ENCODE measurements around the gene ZNF792.
"Not testable (repeated sequence)": the region's sequence is repeated elsewhere in the genome, so short reads cannot be mapped to it uniquely, and the experiment has no call there.

ZNF792 gene

GRCh38 chr19:34963573-34964406, at the start of gene ZNF792:
TSS of gene ZNF792 (minus strand) at chr19:34964229. CDS start at chr19:34963662, 567 bp downstream.
- peak; percentile 83 for DNase-seq

DNA sequence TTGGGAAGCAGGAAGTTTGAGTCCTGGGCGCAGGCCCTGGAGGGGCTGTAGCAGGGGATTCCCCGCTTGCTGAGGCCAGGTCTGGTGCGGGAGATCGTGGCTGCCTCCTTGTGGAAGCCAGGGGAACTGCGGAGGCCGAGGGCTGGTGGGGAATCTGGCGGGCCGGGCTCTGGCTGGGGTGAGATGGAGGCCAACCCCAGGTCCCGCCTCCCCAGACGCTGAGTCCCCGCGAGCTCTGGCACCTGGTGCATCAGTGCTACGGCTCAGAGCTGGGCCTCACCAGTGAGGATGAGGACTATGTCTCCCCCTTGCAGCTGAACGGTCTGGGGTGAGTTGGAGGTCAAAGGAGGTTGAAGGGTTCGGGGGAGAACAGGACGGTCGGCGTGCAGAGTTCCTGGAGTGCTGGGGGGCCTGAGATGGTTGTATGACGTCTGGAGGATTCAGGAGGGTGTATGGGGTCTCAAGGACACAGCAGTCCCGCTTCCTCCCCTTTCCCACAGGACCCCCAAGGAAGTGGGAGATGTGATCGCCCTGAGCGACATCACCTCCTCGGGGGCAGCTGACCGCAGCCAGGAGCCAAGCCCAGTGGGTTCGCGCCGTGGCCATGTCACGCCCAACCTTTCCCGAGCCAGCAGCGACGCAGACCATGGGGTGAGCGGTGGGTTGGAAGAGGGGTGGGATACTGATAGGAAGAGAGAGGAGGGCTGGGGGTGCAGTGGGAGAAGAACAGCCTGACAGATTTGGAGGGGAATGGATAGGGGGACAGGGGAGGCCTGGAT, 49.2 kb upstream of the ZNF792 start:
- peak; percentile 96 for DNase-seq

DNA sequence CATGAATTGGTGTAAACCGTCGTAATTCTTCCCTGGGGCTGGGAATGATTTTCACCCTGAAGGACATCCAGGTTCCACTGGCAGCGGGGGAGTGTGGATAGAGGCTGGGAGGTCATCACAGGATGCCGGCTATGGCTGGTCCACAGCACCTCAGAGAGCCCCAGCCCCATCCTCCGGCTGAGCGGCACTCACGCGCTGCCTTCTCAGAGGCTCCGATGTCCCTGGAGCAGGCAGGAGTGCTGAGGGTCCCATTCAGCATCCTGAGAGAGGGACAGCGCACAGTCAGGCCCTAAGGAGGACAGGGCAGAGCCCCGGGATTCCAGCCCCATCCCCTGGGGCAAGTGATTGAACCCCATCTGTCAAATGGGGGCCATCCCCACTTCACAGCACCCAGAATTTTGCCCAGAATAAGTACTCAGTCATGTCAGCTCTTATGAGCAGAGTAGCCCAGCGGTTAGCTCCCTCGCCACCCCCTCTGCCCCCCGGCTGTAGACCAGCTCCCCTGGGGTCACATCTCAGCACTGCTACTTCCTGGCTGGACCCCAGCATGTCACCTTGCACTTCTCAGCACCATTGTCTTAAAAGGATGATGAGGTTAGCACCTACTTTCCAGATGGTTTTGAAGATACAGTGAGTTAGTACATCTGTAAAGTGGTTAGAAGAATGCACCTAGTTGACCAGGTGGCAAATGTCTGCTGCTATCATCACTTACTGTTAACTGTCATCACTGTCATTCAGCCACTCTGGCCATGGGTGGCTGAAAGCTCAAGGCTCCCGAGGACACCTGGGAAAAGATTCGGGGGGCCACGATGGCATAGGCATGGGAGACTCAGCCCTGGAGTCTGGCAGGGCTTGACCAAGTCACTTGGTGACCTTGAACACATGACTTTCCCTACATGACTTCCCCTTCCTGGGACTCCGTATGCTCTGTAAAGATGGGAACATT, 48.0 kb upstream of the ZNF792 start:
- no peak for DNase-seq

DNA sequence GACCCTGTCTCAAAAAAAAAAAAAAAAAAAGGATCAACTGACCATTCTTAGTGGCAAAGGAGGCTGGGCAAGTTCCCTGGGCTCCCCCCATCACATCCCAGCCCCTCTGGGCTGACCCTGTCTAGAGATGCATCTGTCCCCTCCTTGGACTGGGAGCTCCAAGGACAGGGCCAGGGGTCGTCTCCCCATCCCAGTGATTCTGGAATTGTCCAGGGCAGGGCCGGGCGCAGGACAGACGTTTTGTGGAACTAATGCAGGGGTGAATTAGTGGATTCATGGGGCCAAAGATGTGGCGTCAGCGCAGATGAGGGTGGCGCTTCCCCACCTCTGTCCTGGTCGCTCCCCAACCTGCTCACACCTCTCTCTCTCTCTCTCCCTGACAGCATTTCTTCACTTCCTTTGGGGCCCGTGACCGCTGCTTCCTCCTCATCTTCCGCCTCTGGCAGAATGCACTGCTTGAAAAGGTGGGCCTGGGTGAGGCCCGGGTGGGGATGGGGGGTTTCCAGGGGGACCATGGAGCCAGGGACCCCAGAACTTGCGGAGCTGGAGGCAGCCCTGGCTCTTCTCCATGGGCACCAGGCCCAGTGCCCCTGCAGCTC, 47.2 kb upstream of the ZNF792 start:
- DNase-seq = no peak

GRCh38 chr19:35009424-35010415, 45.7 kb upstream of the ZNF792 start:
- DNase-seq = no peak

DNA sequence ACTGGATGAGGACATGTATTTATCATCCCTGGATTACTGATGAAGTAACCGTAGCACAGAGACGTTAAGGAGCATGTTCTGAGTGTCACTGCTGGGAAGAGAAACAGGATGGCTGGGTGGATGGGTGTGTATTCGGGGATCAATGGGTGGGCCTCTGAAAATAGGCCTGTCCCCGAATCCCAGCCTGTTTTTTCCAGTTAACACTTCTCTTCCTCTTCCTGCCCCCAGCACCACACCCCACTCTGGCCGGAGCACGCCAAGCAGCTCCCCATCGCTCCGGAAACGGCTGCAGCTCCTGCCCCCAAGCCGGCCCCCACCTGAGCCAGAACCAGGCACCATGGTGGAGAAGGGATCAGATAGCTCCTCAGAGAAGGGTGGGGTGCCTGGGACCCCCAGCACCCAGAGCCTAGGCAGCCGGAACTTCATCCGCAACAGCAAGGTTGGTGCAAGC, 44.9 kb upstream of the ZNF792 start:
- DNase-seq = no peak

GRCh38 chr19:35007427-35007826, 43.4 kb upstream of the ZNF792 start:
- not testable (repeated sequence) for DNase-seq

- DNase-seq = no peak
Observed at GRCh38 chr19:35006999-35007365, 43.0 kb upstream of the ZNF792 start.

DNA sequence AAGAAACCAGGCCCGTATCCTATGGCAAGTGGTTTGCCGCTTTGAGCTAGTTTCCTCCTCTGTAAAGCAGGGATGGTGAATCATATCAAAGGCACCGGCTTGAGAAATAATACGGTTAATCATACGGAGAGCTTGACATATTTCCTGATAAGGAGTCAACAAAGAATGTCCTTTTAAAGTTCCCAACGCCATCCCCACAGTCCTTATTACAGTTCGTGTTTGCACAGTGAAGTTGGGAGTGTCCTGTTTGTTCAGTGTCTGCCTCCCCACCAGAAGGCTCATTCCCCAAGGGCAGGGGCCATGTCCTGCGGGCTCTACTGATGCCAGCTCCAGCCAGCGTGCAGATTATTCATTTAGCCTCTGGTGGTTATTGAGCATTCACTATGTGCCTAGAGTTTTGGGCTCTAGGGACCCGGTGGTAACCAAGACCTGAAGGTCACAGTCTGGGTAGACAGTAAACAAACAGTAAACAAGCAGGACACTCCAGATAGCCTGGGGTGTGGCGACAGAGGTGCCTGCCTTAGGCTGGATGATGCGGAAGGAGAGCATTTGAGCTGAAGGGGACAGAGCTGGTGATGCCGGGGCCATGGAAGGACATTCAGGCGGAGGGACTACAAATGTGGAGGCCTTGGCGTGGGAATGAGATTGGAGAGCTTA, 42.4 kb upstream of the ZNF792 start:
- no peak for DNase-seq

GRCh38 chr19:35006007-35006341, 41.9 kb upstream of the ZNF792 start:
- DNase-seq = not testable (repeated sequence)

DNA sequence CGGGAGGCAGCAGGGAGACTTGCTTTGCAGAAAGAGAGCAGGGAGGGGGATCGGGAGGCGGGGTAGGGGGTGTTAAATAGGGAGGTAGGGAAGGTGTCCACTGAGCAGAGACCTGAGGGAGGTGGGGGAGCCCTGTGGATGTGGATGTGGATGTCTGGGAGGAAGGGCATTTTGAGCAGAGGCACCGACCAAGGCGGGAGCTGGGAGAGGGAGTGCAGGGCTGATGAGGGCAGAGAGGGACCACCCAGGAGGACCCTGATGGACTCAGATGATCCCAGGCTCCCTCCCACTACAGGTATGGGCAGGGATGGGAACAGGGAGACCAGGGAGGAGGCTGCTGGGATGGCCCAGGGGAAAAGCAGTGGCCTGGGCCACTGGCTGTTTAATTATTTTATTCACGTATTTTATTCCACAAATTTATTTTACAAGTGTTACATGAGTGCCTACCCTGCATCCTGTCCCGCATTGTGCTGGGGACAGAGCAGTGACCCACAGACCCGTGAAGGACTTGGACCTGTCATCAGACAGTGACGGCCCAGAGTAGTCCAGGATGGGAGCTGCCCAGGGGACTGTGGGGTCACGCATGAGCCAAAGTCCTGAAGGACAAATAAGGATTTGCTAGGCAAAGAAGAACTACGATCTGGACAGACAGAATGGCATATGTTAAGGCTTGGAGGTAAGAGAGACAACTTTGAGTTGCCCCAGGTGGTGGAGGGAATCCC, 41.4 kb upstream of the ZNF792 start:
- DNase-seq = no peak

DNA sequence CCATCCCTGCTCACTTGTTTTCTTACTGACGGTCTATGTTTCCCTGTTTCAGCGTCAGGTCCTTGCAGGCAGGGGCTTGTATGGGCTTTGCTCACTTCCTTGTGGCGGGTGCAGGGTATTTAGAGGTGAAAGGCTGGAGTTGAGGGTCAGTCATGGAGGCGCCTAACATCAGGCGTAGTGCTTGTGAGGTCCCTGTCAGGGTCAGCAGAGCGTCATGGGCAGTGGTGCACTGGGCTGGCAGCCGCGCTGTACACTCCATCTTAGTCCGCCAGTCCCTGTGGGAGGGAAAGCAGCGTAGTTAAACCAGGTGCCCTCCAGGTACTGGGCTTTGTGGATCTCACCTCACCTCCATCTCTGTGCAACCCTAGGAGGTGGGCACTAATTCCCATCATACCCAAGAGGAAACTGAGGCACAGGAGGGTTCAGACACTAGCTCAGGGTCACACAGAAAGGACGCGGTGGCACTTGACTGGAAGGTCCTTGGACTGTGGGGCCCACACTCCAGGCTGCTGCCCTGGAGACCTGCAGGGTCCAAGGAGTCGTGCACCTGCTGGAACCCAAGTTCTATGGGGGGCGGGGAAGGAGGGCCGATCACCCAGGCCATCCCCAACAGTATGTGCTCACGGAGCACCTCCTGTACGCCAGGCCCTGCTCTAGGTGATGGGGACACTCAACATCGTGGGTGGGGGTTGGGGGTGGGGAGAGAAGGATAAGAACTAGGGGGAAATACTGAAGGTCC, 40.7 kb upstream of the ZNF792 start:
- no peak for DNase-seq

- DNase-seq = no peak
Observed at GRCh38 chr19:35002037-35002535, 38.1 kb upstream of the ZNF792 start.

DNA sequence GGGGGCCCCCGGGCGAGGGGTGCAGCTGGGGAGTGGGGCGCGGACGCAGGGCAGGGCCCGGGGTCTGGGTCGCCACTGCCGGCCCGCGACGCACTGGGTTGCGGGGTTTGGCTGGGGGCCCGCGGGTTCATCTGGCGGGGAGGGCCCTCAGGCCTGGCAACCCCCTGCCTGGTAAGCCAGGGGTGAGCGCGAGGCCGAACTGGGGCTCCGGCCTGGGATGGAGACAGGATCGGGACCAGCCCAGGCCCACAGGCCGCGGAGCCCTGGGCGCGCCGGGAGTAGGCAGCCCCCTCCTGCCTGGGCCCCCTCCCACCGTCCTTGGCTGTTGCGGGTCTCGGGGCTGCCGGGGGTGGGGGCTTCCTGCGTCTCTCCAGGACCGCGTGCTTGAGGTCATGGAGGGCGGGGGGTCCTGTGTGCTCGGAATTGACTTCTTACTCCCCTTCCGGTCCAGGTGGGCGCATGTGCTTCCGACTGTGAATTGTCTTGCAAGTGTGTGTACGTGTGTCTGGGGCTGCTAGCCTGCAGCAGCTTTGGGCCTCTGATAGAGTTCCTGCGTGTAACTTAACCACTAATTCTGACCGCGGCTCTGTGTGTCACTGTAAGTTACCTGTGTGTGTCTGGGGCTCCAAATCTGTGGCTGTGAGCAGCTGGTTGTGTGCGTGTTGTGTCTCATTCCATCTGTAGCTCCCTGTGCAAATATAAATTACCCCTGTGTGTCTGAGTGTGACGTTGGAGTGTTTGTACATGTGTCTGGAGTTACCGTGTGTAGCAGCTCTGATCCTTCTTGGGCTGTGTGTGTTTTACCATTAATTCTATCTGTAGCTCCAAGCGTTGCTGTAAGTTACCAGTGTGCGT, 36.8 kb upstream of the ZNF792 start:
- no peak for DNase-seq

GRCh38 chr19:35000338-35000646, 36.3 kb upstream of the ZNF792 start:
- no peak for DNase-seq

GRCh38 chr19:34999498-35000337, 35.7 kb upstream of the ZNF792 start, which contains the start of gene GRAMD1A:
TSS of gene GRAMD1A (plus strand) at chr19:35000323. CDS start at chr19:35000479, 156 bp downstream.
- DNase-seq = peak; percentile 99

Data from 8988T (cell line).